ENCODE data around the gene DCANP1. TPM values are rescaled to one million over a fixed set of nuclear protein-coding genes. Genes with fewer than 3 reads are reported as not detected.
A peak's percentile ranks its signal among the peaks of the same experiment; 100 is the strongest.

Gene DCANP1
- total and polyA plus RNA-seq, 8 donors: 0.06 to 0.24 (median 0.13) TPM; not detected in 3

DNA sequence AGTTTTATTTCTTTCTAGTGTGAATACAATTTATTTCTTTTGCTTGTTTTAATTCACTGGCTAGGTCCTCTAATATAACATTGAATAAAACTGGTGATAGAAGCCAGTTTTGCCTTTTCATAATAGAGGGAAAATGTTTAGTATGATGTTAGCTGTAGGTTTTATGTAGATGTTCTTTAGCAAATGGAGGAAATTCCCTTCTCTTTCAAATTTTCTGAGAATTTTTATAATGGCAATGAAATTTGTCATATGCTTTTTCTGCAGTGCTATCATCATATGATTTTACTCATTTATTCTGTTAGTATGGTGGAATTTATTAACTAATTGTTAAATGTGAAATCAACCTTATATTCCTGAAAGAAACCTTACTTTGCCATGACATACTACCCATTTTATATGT, 30.1 kb downstream of the DCANP1 start:
- no peak overlapping the region for H3K4me3 ChIP-seq
- no peak for DNase-seq
- no peak for ATAC-seq
- H3K4me1 ChIP-seq: no peaks in the 10 kb centered on the region
- H3K36me3 ChIP-seq: no peaks in the 10 kb centered on the region
- H3K27ac ChIP-seq: no peak overlapping the region
- peaks cover 0 to 9% of the 10 kb centered on the region in 2 donors for H3K9me3 ChIP-seq
- H3K27me3 ChIP-seq: no peaks in the 10 kb centered on the region
- intact Hi-C loops (cut with DNase I): no loop called here
- TF ChIP-seq CTCF (IDR thresholded peaks at IDR 0.05): no peak

- intact Hi-C loops (cut with DNase I): no loop called here
- no peak overlapping the region for H3K4me3 ChIP-seq
- no peaks in the 10 kb centered on the region for H3K27me3 ChIP-seq
- peaks cover 0 to 3% of the 10 kb centered on the region in 2 donors for H3K4me1 ChIP-seq
- no peak for TF ChIP-seq CTCF (IDR thresholded peaks at IDR 0.05)
- ATAC-seq (no peak), DNase-seq (no peak)
- H3K9me3 ChIP-seq: peaks cover 0 to 3% of the 10 kb centered on the region in 2 donors
- no peaks in the 10 kb centered on the region for H3K36me3 ChIP-seq
- no peak overlapping the region for H3K27ac ChIP-seq
Observed at GRCh38 chr5:135405082-135405481, 42.1 kb downstream of the DCANP1 start.

- Histone ChIP-seq H3K4me3 (no peak overlapping the region), H3K27ac (no peak overlapping the region), H3K27me3 (no peaks in the 10 kb centered on the region), H3K4me1 (peaks cover 7 to 23% of the 10 kb centered on the region in 2 donors), H3K9me3 (peaks cover 0 to 3% of the 10 kb centered on the region in 2 donors), H3K36me3 (no peaks in the 10 kb centered on the region)
- TF ChIP-seq CTCF (IDR thresholded peaks at IDR 0.05): no peak
- intact Hi-C loops (cut with DNase I): no loop called here
- ATAC-seq: no peak
- DNase-seq: no peak
Observed at GRCh38 chr5:135402031-135402430, 45.1 kb downstream of the DCANP1 start.

DNA sequence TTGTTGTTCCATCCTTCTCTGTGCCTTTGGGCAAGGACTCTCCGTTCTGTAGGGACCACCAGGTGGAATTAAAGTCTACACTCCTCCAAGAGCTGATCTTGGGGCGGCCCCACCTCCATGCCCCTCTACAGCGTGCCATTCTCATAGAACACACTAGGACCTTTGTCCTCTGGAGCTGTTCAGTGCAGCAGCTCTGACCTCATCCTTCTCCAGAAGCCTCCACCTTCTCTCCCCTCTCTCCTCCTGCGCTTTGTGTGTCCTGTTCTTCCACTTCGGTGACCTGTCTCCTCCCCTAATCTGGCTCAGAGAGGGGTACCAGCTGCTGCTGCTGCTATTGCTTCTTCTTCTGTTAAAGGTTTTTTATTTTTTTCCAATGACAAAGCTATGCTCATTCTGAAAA, 46.3 kb downstream of the DCANP1 start:
- Histone ChIP-seq H3K4me3 (no peak overlapping the region), H3K9me3 (peaks cover 0 to 3% of the 10 kb centered on the region in 2 donors), H3K27ac (no peak overlapping the region), H3K4me1 (peaks cover 16 to 34% of the 10 kb centered on the region in 2 donors), H3K27me3 (no peaks in the 10 kb centered on the region), H3K36me3 (no peaks in the 10 kb centered on the region)
- intact Hi-C loops (cut with DNase I): no loop called here
- TF ChIP-seq CTCF (IDR thresholded peaks at IDR 0.05): no peak
- ATAC-seq (no peak), DNase-seq (no peak)

DNA sequence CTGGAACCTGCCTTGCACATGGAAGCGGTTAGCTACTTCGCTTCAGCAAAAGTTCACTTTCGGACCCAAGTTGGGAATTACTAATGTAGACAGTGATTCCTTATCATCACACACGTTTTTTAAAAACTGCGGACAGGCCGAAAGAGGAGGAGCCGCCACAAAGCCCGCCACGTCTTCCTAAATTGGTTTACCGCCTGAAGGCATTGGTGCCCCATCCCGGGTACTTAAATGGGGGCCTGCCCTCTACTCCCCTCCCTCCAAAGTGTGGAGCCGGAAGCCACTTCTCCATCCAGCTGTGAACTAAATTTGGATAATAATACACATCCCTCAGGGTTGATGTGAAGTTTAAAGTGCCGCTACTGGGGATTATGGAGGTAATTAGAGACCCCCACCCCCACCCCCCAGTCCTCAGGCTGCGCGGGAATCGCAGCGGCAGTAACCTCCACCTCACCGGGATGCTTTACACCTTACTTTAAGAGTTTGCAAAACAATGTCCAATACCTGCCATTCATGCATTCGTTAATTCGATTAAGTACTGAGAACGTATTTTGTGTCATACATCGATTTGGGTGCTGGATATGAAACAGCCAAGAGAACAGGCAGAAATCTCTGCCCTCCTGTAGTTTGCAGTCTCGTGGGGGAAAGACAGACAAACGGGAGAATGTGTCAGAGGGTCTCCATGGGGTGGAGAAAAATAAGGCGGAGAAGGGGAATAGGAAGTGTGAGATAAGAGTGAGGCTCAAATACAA, 47.2 kb downstream of the DCANP1 start:
- peak overlapping the region; percentile 90 to 92 for H3K27ac ChIP-seq
- H3K4me1 ChIP-seq: peaks cover 16 to 43% of the 10 kb centered on the region in 2 donors
- H3K4me3 ChIP-seq: peak overlapping the region; percentile 75 to 86
- intact Hi-C loops (cut with DNase I): no loop called here
- DNase-seq (no peak), ATAC-seq (no peak)
- no peaks in the 10 kb centered on the region for H3K27me3 ChIP-seq
- no peaks in the 10 kb centered on the region for H3K36me3 ChIP-seq
- no peak for TF ChIP-seq CTCF (IDR thresholded peaks at IDR 0.05)
- peaks cover 0 to 2% of the 10 kb centered on the region in 2 donors for H3K9me3 ChIP-seq
